ENCODE results near the gene GBP2.
"Not testable (repeated sequence)": the region's sequence is repeated elsewhere in the genome, so short reads cannot be mapped to it uniquely, and the experiment has no call there.

The GBP2 gene, protein sequence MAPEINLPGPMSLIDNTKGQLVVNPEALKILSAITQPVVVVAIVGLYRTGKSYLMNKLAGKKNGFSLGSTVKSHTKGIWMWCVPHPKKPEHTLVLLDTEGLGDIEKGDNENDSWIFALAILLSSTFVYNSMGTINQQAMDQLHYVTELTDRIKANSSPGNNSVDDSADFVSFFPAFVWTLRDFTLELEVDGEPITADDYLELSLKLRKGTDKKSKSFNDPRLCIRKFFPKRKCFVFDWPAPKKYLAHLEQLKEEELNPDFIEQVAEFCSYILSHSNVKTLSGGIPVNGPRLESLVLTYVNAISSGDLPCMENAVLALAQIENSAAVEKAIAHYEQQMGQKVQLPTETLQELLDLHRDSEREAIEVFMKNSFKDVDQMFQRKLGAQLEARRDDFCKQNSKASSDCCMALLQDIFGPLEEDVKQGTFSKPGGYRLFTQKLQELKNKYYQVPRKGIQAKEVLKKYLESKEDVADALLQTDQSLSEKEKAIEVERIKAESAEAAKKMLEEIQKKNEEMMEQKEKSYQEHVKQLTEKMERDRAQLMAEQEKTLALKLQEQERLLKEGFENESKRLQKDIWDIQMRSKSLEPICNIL

GRCh38 chr1:89125913-89126580 lies at the start of gene GBP2:
Gene GBP2 (minus strand): TSS chr1:89126114. CDS start chr1:89121966, 4,148 bp downstream.
- DNase-seq (ENCODE audit: low spot score): peak; percentile 24

DNA sequence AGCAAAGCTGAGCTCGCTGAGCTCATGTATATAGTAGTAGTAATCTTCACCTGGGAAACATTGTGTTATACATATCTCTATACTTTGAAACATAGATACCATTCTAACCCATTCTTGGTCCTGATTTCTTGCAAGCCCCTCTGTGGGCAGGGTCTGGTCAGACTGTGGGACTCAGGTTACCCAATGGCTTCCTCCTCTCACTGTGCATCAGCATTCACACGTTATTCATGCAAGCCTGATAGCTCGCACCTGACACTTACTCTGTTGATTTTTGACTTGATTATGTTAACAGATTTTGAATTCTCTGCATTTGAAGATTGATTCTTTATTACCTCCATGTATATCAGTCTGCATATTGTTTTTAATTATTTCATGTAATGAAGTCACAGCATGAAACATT lies 48.6 kb upstream of the GBP2 start:
- no peak for DNase-seq (ENCODE audit: low spot score)

DNA sequence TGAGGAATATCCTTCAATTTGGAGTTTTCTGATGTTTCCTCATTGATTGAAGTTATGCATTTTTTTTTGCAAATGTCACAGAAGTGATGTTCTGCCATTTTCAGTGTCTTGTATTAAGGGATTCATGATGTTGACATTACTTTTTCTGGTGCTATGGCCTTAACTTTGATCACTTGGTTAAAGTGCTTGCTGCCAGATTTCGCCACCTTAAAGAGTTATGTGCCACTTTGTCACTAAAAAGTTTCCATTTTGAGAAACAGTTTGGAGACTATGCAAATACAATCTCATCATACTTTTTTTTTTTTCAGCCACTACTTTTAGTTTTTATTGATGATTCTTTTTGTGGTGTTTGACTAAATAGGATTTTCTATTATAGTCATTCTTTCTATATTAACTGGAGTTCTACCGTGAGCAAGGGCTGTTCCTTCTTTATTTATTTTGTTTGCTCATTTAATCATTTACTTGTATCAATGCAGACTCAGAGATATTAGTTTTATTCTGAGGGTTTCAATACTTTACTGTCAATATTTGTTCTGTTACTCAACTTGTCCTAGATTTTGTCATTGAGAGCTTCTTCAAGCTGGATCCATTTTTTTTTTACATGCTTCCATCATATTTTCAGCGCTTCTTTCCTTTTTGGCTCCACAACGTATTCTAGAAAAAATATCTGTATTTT lies 46.7 kb upstream of the GBP2 start:
- DNase-seq (ENCODE audit: low spot score): no peak

DNA sequence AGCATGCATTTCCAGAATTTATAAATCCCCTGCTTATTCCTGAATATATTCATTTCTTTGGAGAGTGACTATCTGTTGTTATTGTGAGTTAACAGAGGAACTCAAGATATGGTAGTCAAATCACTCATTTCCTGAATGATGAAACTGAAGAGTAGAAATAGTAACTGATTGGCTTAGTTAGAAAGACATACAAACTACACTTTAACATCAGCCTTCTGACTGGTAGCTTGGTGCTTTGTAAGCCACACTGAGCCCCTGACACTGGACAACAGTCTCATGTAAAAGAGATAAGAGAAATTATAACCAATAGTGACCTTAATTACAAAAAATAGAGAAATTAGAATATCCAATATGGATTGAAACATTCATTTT lies 45.1 kb upstream of the GBP2 start:
- DNase-seq (ENCODE audit: low spot score): no peak

GRCh38 chr1:89170170-89171066 lies 44.5 kb upstream of the GBP2 start:
- DNase-seq (ENCODE audit: low spot score): no peak

DNA sequence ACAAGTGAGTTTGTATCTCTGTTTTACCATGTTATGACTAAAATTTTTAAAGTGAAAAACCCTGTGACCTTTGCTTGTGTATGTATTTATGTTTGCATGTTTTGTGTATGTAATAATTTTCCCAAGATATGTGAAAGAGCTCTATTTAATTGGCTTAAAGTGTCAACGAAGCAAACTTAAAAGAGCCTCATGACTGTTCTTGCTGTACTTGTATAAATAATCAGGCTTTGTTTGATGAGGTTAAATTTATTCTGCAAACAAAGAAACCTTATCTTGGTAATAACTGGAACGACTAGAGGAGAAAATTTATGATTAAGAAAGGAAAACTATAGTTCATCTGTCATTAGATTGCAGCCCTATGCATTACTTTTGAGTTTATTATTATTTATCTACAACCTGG lies 43.3 kb upstream of the GBP2 start:
- no peak for DNase-seq (ENCODE audit: low spot score)

DNA sequence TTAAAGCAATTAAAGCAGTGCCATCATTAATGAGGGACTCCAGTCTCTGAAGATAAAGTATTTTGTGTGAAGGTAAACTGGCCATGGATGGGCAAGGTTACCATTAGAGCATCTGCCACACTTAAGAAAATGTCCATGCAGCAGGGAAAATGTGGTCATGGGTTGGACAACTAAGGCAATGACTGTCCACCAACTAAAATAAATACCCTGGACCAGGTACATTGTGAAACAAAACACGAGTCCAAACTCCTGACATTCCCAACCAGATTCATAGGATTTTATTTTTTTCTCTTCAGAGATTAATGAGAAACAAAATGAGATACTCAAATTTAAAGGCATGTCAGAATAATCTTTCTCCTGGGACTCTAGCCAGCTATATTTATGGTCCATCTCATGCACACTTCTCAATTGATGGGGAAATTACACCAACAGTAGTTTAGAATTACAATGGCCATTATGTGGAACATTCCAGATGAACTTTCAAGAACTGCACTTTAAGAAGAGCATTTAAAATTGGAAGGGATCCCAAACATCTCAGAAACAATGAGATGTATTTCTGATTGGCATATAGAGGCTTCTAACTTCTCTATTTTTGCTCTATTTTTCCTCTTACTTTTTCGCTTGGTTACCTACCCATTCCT lies 41.8 kb upstream of the GBP2 start:
- DNase-seq (ENCODE audit: low spot score): no peak

DNA sequence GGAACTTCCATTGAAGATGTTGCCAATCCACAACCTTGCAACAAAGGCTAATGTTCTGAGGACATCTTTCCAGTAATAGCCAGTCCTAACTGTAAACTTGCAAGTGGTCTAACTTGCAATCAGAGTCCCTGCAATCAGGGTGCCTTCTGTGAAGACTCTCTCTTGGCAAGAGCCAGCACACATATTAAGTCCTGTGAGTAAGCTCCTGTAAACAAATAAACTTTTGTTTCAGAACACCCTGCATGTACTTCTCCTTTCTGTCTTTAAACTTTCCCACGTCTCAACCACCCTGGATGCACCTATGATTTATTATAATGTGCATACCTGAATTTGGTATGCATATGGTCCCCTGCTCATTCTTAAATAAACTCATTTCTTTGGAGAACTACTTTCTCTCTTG lies 40.8 kb upstream of the GBP2 start:
- no peak for DNase-seq (ENCODE audit: low spot score)

DNA sequence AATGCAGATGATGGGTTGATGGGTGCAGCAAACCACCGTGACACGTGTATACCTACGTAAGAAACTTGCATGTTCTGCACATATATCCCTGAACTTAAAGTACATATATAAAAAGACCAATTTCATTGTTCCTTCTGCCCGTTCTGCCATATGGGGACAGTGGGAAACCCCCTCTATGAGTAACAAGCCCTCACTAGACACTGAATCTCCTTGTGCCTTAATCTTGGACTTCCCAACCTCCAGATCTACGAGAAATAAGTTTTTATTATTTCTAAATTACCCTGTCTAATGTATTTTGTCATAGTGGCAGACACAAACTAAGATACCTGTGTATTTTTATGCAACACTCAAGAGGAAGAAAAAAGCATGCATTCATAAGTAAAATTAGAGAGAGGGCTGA lies 39.9 kb upstream of the GBP2 start:
- no peak for DNase-seq (ENCODE audit: low spot score)

DNA sequence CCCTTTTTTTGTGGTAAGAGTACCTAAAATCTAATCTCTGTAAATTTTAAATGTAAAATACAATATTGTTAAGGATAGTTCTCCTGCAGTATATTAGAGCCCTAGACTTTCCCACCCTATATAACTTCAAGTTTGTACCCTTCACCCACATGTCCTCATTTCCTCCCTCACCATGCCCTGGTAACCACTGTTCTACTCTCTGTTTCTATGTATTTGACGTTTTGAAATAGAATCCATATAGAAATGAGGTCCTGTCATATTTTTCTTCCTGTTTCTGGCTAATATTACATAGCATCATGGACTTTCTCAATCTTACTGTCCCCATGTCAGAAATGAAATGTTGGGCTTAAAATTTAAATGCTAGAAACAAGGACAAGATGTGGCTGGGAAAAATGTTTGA lies 25.1 kb upstream of the GBP2 start:
- no peak for DNase-seq (ENCODE audit: low spot score)

- no peak for DNase-seq (ENCODE audit: low spot score)
Observed at GRCh38 chr1:89149976-89150375, 24.1 kb upstream of the GBP2 start.

DNA sequence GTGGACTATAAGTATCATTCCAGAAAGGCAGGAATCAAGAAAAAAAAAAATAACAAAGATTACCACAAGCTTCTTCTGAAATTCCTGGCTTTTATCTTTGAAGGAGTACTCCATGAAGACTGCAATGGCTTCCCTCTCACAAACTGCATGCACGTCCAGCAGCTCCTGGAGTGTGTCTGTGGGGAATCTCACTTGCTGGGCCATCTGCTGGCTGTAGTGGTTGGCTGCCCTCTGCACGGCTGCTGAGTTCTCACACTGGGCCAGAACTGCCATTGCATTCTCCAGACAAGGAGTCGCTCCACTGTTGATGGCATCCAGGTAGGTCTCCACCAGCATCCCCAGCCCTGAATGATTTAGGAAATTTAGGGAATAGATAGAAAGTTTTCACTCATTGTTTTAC lies 23.3 kb upstream of the GBP2 start:
- DNase-seq (ENCODE audit: low spot score): no peak

DNA sequence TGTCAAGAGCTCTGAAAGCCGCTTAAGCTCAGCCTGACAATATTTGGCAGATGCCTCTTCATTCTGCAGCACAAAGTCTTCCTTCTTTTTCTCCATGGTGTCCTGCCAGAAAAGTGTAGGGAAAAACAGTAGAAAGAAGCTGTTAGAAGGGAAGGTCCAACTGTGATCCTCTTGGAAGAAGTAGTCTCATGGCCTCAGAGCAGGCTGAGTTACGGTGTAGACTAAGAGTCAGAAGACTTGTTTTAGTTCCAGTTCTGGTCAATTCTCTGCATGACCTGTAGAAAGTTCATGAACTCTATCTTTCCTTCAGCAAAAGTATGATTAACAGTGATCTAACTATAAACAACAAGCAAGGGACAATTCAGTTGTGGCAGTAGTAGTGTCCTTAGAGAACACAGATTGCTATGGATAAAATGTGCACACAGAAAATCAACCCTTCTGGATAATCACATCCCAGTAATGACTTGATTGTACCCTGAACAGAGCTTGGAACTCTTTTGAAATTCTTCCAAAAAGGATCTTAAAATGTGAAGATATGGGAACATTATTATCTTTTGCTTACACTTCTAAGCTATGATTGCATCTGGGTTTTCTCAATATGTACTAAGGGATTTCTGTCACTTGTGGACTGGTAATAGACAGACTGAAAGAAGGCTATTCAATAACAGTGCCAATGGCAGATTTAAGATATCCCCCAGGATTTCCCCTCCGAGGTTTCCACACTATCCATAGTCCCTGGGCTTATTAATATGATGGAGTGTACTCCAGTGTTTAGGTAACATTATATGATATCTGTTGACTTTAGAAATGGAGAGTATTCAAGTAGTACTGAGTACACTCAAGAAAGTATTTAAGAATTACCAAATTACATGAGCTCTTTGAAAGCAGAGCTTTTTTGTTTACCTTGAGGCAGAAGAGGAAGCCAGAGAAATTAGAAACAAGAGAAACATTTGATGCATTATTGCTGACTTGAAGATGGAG lies 22.1 kb upstream of the GBP2 start:
- DNase-seq (ENCODE audit: low spot score): no peak

DNA sequence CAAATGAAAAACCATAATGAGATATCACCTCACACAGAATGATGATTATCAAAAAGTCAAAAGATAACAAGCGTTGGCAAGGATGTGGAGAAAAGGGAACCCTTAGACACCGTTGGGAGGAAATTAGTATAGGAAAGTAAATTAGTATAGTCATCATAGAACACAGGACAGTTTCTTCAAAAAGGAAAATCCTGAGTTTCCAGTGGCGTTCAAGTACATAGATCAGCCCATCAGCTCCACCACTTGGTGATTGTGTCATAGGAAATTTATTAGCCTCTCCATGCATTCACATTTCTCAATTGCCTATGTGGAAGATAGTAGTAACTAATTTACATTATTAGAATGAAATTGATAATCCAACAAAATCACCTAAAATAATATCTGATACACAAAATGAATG lies 20.8 kb upstream of the GBP2 start:
- DNase-seq (ENCODE audit: low spot score): no peak

- DNase-seq (ENCODE audit: low spot score): no peak
Observed at GRCh38 chr1:89143484-89143883, 17.6 kb upstream of the GBP2 start.

- DNase-seq (ENCODE audit: low spot score): no peak
Observed at GRCh38 chr1:89142160-89142559, 16.2 kb upstream of the GBP2 start.

- DNase-seq (ENCODE audit: low spot score): no peak
Observed at GRCh38 chr1:89133747-89134146, 7.8 kb upstream of the GBP2 start.

DNA sequence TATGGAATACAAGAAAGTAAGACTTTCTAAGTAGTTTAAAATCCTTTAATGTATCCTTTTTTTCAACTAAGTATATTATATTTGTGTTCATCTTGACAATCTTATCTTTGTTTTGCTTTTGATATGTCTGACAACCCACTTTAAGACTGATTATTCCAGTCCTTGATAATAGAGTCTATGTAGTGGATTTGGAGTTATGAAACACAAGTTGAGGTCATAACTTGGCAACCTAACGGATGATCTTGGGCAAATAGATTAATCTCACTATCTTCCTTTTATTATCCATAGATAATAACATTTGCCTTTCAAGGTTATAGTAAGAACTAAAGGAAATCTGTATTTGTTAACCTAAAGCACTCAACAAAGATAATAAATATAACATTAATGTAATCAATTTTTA lies 4.8 kb upstream of the GBP2 start:
- no peak for DNase-seq (ENCODE audit: low spot score)

GRCh38 chr1:89129911-89130310 lies 4.0 kb upstream of the GBP2 start:
- no peak for DNase-seq (ENCODE audit: low spot score)

DNA sequence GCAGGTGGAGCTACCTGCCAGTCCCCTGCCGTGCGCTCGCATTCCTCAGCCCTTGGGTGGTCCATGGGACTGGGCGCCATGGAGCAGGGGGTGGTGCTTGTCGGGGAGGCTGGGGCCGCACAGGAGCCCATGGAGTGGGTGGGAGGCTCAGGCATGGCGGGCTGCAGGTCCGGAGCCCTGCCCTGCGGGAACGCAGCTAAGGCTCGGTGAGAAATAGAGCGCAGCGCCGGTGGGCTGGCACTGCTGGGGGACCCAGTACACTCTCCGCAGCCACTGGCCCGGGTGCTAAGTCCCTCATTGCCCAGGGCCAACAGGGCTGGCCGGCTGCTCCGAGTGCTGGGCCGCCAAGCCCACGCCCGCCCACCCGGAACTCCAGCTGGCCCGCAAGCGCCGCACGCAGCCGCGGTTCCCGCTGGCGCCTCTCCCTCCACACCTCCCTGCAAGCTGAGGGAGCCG lies 2.1 kb upstream of the GBP2 start:
- not testable (repeated sequence) for DNase-seq (ENCODE audit: low spot score)

Data from HuH-7.5 (cell line).